Coronary artery (tissue), 2 donors: ENCODE measurements around the gene NEUROG1.

Experiments used
- DNase-seq: peaks from one replicate; pipeline ENCODE4 v3.0.0-alpha.2; 2017; ENCODE audit warnings: low spot score
- H3K27ac ChIP-seq, 2 donors: fragments of 200-600 bp; sonication (generic); one replicate each; pipeline ENCODE4 v1.5.1; 2016 to 2019
- H3K4me3 ChIP-seq: fragments of 200-600 bp; sonication (generic); 2 replicates; pipeline ENCODE4 v1.5.1; 2016; ENCODE audit warnings: mild to moderate bottlenecking, moderate library complexity
- CTCF ChIP-seq: fragments of 200-600 bp; sonication (generic); IDR thresholded peaks from one replicate; pipeline ENCODE4 v1.5.1; 2019; ENCODE audit warnings: antibody characterized with exemption

Gene NEUROG1

DNA sequence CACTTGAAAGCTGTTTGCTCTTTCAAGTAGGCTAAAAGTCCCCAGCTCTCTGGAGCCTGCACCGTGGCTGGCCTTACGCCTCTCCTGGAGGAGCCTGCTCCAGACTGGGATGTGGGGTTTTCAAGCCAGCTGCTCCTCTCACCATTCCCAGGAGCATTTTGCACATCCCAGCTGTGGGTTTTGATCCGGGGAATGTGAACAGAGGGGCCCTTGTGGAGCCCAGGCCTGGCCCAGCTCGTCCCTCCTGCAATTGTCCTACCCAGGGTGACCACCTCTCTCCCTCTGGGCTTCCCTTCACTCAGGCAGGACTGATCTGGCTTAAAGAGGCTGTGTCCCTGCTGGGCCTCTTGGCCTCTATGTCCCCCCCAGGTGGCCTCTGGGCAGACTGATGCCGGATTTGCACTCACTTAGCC is 51.1 kb downstream of the NEUROG1 start:
- Histone ChIP-seq H3K27ac (no peak overlapping the region), H3K4me3 (no peak overlapping the region)
- no peak for DNase-seq
- no peak for TF ChIP-seq CTCF
